T-helper 22 cell (primary cell): ENCODE measurements around the gene STAG1.
"Not testable (repeated sequence)": the region's sequence is repeated elsewhere in the genome, so short reads cannot be mapped to it uniquely, and the experiment has no call there.

Experiments
- DNase-seq: peaks from one replicate; pipeline ENCODE4 v3.0.0-alpha.2; 2020; ENCODE audit warnings: low read depth

Gene STAG1

DNA sequence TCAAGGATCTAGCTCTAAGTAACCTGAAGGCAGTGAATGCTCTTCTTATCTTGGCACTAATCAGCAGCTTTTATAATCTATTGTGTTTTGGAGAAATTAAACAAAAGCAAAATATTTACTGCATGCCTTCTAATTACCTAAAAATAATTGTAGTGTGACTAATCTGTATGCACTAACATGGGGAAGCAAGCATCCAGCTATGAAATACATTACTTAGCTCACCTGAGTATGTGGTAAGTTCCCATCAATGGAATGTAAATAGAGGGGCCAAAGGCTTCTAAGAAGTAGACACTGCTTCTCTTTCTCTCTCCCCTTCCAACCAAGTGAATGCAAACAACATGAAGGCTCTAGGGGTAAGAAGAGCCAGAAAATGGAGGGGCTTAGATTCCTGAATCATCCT lies 165.6 kb downstream of the STAG1 start:
- DNase-seq: no peak

DNA sequence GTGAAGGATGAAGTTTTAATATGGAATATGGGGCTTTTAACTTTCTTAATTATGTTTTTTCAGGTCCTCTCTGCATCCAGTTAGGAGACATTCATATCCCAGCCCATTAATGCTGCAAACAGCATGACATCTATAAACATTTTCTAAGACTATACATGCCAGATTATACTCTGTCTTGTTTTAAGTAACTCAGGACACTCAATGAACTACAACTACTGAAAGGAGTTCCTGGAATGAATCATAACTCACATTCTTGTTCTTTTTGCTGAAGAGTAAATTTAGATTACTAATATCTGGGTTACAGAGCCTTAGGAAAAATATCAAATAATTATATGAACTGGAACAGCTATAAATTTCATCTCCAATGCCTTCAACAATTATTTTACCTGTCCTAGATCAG lies 167.4 kb downstream of the STAG1 start:
- no peak for DNase-seq

DNA sequence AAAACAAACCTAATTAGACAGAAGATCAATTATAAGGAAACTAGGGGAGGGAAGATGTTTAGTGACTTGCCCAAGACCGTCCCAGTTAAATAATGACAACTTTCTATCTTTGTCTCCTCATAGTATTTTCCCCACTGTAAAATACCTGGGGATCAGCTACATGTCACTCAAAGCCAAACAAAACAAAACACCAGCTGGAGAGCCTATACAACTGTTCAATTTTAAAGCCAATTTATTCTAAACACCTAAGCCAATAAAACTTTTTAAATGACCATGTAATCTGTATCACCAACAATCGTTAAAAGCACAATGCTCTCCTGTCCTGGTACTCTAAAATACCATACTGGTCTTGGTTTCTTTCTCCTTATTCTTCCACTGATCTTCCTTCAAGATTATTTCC lies 168.4 kb downstream of the STAG1 start:
- DNase-seq: no peak

DNA sequence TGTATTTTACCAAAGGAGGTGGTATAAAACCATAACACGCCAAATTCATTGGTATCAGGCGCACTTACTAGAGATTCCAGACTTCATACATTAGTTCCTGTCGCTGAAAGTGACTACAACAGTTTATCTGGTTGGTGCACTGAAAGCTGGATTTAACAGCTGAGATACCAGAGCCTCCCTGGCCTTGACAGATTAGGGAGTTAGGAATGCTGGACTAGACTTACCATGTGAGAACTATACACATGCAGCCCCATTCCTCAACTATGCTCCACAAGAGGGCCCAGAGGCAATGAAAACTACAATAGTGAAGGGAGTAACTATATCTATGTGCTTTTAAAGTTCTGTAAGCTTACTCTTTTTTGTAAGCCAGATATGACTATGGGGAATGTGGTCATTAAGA lies 174.4 kb downstream of the STAG1 start:
- no peak for DNase-seq

DNA sequence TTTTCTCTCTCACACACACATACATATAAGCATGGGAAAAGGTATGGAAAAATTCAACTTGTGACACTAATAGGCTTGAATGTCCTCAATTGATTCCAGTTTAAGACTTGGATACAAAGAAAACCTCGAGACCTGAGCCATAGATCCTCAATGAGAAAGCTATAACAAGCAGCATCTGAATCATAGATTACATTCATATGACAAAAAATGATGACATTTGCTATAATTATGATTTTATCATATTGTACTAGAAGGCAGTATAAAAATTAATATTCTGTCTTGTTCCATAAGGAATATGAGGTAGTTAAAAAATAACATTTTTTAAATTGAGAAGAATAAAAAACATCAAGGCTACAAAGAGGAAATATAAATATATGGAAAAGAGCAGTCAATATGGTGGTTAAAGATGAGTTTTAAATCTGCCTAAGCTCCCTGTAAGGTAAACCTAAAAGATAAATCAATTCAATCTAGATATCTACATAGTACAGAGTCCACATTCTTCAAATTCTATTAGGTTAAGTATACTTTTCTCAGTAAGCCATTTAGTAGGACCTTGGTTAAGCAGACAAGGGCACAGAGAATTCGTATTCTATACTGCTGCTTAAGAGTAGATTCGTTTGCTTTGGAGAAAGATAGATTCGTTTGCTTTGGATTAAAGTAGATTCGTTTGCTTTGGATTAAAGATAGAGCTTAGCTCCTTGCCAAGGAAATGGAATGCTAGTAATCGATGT lies 175.7 kb downstream of the STAG1 start:
- DNase-seq: no peak

DNA sequence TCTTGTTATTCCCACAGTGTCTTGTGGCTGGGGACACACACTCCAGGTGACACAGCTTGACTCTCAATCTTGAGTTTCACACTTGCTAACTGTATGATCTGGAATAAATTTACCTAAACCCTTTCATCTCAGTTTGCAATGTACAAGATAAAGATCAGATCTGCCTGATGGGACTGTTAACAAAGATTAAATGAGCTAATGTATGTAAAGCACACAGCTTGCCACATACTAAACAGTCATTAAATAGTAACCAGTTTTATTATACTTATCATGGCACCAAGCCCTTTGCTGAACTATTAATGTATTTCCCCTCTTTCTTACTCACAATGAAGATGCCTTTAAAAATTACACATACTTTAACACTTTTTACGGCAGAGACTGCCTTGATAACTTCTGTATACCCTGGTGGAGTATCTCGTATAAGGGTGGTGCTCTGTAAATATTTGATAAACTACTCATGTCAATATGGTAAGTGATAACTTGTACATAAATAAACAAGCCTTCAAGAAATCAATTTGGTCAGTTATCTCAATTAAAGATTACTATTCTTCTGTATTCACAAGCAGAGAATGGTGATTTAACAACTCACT lies 184.5 kb downstream of the STAG1 start:
- no peak for DNase-seq

DNA sequence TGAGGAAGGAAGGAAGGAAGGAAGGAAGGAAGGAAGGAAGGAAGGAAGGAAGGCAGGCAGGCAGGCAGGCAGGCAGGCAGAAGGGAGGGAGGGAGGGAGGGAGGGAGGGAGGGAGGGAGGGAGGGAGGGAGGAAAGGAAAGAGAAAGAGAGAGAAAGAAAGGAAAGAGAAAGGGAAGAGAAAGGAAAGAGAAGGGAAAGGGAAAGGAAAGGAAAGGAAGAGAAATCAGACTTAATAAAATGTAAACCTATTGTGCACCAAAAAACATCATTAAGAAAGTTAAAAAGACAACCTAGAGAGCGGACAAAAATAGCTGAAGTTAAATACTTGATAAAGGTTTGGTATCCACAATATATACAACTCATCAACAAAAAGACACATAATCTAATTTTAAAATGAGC lies 187.2 kb downstream of the STAG1 start:
- not testable (repeated sequence) for DNase-seq

DNA sequence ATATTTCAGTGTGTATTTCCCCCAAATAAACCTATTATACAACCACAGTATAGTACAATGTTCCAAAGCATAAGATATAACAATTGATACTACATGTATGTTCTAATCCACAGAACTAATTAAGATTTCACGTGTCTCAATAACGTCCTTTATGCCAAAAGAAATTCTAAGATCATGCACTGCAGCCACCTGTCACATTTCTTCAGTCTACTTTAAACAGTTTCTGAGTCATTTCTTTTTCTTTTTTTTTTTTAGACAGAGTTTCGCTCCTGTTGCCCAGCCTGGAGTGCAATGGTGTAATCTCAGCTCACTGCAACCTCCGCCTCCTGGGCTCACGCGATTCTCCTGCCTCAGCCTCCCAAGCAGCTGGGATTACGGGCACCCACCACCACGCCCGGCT lies 190.2 kb downstream of the STAG1 start:
- DNase-seq: no peak

DNA sequence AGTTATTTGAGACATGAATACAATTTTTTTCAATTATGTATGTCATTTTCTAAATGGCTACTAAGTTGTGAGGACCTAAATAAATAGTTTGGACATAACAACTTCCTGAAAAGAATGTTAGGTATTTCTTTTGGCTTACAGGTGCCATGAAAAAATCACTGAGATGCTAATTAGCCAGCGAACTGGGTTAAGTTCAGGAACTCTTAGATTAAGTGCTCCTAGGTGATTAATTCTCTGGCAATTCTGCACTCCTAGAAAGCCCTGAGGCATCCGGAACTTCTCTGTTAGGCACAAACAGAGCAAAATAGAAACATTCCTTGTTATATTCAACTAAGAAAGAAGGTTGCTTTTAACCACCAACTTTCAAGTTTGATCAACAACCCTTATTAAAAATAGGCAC lies 192.3 kb downstream of the STAG1 start:
- no peak for DNase-seq

DNA sequence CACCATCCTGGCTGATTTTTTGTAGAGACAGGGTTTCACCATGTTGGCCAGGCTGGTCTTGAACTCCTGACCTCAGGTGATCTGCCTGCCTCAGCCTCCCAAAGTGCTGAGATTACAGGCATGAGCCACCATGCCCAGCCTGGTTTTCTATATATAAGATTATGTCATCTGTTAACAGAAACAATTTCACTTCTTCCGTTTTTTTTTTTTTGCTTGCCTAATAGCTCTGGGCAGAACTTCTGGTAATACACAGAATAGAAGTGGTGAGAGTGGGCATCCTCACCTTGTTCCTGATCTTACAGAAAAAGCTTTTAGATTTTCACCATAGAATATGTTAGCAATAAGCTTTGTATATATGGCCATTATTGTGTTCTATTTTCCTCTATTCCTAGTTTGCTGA lies 202.7 kb downstream of the STAG1 start:
- not testable (repeated sequence) for DNase-seq

DNA sequence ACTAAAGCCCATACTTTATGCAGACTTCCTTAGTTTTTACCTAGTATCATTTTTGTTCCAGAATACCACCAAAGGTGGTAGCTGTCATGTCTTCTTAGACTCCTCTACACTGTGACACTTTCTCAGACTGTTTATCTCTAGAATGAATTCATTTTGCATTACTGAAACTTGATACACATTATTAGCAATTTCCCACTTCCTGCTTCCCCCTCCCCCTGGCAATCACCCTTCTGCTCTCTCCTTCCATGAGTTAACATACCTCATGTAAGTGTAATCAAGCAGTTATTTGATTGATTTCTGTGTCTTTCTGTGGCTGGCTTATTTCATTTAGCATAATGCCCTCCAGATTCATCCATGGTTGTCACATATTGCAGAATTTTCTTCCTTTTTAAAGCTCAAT lies 204.9 kb downstream of the STAG1 start:
- DNase-seq: no peak

DNA sequence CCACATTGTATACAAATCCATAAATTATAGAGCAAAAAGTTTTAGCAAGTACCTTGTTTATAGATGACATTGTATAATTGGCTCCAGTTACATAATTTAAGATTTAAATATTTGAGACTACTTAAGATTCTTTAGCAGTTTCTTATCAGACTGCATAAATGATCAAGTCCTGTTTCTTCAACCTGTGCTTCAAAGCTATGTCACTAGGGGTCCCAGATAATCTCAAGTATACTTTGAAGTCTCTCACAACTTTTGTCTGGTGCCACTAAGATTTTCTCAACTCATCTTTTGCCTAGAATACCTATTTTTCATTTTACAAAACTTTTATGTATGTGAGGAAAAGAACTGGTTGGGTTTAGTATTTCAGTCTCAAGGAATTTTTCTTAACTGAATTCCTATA lies 205.5 kb downstream of the STAG1 start:
- no peak for DNase-seq

DNA sequence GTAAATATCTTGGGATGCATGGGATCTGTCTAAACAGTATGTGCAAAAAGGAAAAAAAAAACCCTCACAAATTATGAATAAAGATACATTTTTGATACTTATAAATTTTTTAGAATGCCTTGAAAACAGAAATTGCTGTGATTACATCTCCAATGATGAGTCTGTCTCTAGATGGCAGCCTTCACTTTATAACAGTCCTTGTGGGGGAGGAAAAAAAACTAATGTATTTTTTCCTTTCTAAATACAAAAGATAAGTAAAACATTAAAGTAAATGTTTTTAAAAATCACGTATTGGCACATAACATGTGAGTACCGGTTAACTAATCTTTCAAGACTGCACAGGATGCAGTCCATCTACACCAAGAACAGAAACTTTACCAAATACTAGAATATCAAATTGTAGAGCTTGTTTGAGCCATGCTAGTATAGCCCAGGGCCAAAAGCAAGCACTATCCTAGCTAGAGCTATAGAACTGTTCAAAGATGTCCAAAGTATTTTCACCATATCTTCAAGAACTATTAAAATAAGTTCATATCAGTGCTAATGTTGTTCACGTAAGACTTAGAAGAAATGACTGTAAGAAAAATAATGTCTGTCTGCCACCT lies 206.4 kb downstream of the STAG1 start:
- DNase-seq: no peak

DNA sequence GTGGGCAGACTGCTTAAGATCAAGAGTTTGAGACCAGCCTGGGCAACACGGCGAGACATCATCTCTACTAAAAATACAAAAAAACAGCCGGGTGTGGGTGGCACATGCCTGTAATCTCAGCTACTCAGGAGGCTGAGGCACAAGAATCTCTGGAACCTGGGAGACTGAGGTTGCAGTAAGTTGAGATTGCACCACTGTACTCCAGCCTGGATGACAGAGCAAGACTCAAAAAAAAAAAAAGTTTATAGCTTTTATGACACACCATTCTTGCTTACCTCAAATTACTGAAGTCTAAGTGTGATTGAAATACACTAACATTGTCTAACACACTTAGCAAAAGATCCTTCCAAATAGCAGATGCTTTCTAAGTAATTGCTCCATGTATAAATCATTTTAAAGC lies 207.6 kb downstream of the STAG1 start:
- DNase-seq: no peak

DNA sequence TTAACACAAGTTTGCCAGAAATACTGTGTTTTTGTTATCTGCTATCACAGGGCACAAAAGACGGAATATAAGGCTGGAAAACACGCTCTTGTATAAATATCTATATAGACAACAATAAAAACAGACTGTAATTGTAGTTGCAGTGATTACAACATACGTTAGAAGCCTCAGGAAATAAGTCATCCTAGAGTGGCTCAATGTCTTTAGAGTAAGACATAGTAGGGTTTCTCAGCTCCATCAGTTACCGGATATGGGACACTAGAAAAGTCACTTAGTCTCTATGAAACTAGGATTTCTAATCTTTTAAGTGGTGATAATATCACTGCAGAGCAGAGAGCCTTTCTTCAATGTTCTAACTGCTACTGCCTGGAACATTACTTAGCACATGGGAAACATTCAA lies 208.8 kb downstream of the STAG1 start:
- no peak for DNase-seq

DNA sequence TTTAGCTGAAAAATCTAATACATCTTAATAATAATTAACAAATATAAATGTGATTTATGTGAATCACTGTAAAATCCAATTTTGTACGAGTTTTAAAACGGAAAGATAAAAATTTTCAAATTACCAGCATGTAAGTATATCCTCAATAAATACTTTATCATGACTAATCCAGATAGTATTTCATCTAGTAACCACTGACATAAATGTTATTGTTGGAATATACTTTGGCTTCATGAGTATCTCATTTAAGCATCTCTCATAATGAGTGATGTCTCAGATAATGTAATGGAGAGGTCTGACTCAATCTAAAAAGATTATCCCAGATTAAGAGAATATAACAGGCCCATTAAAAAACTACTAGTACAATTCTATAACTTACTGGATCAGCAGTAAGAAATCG lies 216.3 kb downstream of the STAG1 start:
- no peak for DNase-seq

DNA sequence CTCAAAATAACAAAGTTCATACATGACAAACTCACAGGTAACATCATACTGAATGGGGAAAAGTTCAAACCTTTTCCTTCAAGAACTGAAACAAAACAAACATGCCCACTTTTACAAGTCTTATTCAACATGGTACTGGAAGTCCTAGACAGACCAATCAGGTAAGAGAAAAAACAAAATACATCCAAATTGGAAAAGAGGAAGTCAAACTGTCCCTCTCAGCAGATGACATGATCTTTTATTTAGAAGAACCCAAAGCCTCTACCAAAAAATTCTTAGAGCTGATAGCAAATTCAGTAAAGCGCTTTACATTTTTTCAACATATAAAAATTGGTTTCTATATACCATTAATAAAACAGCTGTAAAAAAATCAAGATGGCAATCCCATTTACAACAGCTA lies 219.4 kb downstream of the STAG1 start:
- no peak for DNase-seq

DNA sequence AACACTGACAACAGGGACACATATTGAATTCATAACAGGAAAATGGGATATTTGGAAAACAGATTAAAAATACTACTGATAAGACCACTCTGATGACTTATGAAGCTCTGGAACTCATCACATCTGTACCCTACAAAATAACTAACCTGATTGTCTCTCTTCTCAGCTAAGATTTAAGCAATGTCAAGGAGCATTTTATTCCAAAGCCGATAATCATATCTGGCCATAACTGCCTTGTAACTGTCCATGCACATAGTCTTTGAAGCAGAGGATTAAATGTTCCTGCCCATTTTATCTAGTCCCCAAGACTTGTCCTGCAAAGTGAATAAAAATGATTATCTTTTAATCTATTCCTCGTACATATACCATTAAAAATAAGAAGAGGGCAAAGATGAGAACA lies 234.1 kb downstream of the STAG1 start:
- no peak for DNase-seq

DNA sequence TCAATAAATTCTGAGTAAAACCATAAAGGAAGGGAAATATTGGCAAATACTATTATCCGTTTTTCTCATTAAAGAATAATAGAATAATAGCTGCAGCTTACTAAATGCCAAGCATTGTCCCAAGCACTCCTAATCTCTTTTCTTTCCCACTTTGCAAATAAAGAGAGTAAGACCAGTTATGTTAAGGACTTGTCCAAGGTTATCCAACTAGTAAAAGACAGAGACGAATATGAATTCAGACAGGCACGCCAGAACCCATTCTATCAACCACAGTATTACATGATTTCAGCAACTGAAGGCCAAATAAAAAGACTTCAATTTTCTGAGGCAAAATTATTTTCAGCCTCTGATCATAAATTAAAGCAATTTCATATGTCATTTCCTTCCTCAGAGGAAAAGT lies 235.5 kb downstream of the STAG1 start:
- DNase-seq: no peak

DNA sequence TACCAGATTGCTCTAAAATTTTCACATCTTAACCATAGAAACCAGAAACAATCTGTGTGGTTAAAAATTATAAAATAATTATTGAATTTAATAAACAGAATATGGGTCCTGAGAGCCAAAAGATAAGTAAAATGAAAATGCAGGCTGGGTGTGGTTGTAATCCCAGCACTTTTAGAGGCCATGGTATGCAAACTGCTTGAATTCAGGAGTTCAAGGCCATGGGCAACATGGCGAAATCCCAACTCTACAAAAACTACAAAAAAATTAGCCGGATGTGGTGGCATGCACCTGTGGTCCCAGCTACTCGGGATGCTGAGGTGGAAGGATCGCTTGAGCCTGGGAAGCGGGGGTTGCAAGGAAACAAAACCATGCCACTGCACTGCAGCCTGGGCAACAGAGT lies 236.1 kb downstream of the STAG1 start:
- no peak for DNase-seq

DNA sequence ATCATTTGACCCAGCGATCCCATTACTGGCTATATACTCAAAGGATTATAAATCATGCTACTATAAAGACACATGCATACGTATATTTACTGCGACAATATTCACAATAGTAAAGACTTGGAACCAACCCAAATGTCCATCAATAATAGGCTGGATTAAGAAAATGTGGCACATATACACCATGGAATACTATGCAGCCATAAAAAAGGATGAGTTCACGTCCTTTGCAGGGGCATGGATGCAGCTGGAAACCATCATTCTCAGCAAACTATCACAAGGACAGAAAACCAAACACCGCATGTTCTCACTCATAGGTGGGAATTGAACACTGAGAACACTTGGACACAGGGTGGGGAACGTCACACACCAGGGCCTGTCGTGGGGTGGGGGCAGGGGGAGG lies 237.6 kb downstream of the STAG1 start:
- DNase-seq: not testable (repeated sequence)

DNA sequence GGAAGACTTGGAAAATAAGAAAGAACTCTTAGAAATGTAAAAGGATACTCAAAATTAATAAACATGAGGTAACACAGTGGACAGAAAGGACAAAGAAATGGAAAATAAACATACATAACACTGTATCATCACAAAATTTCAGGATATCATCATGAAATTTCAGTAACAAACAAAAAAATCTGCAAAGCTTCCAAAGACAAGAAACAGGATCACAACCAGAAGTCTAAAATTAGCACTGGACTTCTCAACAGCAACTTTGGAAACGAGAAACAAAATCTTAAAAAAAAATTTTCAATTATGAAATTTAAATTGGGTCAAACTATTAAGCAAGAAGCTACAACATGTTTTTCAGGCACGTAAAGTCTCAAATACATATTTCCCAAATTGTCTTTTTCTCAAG lies 238.8 kb downstream of the STAG1 start:
- DNase-seq: no peak

DNA sequence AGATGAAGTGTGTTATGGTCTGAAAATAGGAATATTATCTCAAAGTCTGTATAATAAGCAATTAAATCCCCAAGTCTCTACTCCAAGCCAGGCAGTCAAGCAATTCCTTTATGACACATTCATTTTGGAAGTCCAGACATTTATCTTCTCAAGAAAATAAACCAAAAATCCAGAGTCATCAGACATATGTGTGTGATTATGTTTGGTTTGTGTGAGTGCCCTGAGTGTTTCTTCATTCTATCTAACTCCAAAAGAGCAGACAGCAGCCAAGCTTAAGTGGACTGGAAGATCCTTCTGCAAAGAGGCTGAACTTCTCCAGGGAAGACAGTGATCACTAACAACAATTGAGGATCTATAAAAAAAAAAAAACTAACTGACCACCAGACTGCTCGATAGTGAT lies 239.8 kb downstream of the STAG1 start:
- DNase-seq: no peak

DNA sequence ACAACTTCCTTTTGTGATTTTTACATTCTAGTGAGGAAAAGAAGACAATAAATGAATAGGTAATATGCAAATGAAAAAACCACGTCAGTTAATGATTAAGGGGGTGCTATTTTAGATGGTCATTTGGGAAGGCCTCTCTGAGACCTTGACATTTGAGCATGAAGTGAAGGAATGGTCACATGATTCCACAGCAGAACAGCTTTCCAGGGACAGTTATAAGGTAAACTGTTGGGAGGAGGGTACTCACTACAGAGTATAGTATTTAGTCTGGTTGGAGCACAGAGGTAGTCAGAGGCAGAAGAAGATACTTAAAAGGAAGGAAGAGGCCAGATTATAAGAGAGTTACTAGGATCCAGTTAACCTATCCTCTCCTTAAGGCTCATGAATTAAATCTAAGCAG lies 246.5 kb downstream of the STAG1 start:
- DNase-seq: no peak
